HG02642 (cell line): ENCODE results near the gene SAMD5.
A peak's percentile ranks its signal among the peaks of the same experiment; 100 is the strongest.

Experiments
- ATAC-seq: cut with Tn5 transposase; IDR thresholded peaks from one replicate; pipeline ENCODE4 v1.9.1; 2021; ENCODE audit warnings: mild to moderate bottlenecking; ENCODE audit not compliant: unreplicated experiment, poor library complexity

SAMD5 gene

DNA sequence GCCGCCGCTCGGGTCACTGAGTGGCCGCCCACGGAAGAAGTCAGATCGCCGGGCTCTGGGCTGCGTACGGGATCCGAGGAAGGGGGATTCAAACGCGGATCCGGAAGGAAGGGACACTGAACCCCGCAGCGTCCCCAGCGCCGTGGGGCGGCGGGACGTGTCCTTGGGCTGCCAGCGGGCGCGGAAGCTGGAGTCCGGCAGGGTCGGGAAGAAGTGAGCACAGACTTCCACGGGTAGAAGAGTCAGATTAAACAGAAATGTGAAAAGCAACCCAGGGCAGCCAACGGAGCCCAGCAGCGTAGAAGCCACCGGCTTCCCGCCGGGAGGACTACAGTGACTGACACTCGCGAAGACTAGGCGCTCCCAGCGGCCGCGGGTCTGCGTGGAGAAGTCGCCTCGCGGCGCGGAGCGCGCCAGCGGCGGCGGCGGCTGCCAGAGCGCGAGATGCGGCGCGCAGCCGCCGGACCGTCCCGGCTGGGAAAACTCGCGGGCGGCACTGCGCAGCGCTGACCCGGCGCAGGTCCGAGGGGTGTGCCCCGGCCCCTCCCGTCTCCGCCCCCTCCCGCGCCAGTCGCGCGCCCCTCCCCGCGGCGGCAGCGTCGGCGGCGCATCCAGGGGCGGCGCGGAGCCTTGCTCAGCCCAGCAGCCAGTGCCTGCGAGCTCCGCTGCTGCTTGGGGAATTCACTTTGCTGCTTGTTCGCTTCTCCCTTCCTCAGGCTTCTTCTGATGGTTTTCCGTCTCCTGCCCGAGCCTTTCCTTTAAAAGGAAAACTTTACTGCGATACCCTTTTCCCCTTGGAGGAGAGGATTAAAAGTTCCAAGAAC, at the start of gene SAMD5:
Gene SAMD5 (plus strand): TSS at position 649 of the 824 bp plus-strand sequence. CDS start 239 bp downstream, outside the sequence.
- peak; percentile 66 for ATAC-seq

DNA sequence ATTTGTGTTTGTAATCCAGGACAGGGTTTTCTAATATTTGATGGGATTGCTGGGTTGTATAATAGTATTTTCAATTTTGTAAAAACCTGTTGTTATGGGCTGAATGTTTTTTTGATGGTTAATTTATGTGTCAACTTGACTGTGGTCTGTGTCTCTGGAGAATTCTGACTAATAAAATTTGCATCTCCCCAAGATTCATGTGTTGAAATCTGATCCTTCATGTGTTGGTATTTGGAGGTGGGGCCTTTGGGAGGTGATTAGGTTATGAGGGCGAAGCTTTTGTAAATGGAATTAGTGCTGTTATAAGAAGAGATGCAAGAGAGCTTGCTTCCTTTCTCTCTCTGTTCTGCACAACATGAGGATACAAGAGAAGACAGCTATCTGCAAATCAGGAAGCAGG, 48.7 kb upstream of the SAMD5 start:
- no peak for ATAC-seq

DNA sequence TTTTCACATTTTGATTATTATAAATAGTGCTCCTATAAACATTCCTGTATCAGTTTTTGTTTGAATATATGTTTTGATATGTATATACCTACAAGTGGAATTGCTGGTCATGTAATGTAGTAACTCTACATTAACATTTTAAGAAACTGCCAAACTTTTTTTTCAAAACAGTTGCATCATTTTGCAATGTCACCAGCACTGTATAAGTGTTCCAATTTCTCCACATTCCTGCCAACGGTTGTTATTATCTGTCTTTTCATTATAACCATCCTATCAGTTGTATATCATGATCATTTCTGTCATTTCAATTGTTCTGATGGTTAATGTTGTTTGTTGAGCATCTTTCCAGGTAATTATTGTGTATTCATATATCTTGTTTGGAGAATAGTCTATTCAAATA, 44.8 kb upstream of the SAMD5 start:
- ATAC-seq, result no peak

DNA sequence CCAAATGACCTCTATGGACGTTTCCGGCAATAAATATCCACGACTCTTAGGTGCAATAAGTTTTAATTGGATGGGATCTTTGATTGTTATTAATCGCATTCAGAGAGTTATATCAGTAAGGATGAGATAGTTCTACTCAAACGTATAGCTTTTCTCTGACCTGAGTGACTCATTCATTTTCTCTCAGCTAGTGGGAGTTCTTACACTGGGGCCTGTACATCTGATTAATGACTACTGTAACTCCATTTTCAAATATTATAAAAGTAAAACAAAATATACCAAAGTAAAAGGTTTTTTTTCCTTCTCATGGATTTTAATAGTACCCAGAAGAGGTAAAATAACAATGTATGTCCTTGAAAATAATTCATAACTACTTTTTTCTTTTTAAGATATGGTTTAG, 41.1 kb upstream of the SAMD5 start:
- no peak for ATAC-seq

DNA sequence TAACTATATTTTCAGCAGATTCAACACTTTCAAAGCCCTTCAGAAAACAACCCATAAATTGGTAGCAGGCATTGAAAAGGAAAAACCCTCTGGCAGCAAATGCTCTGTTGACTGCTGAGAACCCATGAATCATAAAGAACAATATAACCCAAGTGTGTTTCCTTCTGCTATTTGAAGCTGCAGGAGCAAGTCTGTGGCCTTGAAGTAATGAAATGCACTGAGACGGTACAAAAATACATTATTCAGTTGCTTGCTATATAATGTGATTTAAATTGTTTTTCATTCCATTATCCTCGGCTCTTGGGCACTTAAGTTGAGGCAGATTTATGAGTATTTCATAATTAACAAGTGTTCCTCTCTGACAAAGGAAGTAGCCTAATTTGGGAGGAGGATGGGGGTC, 40.6 kb upstream of the SAMD5 start:
- ATAC-seq, result no peak

DNA sequence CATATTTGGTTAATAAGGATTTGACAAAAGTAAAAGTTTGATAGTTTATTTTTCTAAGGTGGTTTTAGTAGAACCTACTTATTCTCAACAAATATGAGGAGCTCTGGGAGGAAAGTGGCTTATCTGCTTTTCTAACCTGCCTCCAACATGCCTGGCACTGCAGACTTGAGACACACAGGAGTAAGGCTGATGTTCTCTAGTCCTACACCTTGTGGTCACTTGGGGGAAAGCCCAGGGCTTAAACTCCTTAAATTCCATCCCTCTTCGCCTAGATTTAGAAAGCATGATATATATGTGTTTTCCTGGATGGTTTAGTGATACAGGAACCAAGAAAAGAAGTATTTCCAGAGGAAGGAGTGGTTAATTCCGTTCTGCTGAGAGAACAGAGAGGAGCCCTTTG, 39.9 kb upstream of the SAMD5 start:
- ATAC-seq, result no peak

DNA sequence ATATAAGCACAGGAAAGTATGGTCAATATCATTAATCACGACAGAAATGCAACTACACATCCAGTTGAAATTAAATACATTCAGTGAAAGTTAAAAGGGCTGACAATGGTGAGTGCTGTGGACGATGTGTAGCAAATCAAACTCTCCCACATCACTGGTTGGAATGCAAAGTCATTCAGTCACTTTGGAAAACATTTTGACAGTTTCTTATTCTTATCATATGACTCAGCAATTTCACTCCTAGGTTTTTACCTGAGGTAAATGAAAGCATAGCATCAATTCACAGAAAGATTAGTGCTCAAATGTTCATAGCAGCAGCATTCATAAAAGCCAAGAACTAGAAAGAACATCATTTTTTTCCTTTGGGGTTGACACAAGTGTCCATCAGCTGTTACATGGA, 28.6 kb upstream of the SAMD5 start:
- ATAC-seq, result no peak

DNA sequence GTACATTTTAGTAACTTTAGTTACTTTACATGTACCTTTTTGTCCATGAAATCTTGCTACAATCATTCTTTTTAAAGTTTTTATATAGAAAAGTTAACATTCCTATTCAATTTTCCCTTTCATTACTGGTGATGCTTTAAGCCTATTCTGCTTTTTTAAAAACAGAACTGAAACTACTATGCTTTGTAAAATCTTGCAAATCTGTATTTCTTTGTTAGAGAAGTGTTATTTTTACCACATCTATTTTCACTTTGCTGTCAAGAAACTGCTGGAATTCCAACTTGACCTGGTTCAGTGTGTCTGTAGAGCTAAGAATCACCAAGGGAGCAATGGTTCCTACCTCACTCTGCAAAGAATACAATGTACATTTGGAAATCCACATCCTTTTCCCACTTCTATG, 21.8 kb upstream of the SAMD5 start:
- ATAC-seq, result no peak

DNA sequence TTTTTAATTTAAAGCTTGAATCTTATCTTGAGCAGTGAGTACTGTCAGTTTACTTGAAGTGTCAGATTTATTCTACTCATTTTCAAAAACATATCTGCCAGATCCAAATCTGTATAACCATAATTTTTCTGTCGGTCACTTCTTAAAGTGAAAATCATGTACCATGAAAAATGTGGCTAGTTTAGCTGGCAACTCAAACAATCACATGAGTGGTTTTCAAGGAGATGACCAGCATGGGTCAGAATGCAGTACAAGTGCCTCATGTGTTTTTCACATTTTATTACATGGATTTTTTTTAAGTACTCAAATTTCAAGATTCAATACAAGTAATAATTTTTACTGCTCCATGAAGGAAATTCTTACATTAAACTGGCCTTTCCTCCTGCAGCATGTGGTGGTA, 11.0 kb upstream of the SAMD5 start:
- ATAC-seq, result no peak

DNA sequence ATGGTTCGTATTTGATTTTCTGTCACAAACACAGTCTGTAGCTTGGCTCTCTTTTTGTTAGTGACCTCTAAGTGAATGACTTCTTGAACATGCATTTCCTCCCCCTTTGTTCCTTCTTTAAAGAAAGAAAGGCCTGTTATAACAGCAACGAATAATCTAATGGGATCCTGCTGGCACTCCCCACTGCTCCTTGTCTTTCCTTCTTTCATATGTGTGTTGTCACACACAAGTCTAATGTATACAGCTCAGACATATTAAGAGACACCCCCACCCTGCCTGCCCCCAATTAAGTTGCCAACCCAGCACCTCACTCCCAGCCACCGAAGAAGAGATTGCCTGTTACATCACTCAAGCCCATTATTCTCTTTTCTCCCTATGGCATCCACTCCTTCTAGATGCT, 4.9 kb upstream of the SAMD5 start:
- no peak for ATAC-seq

DNA sequence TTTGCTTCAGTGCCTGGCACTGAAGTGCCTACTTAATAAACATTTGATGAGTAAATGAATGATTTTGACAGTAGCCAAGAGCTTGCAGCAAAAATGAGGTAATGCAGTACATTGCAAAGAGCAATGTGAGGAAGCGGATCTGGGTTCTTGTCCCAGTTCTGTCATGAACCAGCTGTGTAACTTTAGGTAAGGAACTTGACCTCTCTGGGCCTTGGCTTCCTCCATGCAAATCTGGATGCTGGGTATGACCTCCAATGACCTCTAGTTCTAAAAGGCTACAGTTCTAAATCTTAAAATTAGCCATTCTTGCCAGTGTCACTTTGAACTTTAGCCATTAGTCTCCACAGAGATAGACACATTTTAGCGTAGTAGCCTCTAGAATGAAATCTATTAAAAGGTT, 3.6 kb upstream of the SAMD5 start:
- no peak for ATAC-seq

DNA sequence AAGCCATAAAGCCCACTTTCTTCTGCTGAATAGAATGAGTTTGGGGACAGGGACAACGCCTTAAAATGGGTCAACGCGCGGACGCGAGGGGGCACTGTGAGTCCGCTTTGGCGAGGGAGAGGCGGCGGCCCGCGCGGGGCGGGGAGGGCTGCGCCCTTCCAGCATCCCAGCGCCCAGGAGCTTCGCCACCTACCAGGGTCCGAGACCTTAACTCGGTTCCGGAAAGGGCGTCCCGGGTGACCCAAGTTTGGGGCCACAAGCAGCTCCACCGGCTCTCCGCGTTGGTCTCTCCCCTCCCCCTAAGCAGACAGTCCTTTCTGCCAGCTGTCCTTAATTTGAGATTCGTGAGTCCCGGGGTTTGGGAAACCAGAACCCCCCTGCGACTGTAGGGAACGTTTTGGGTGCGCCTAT, 1.8 kb upstream of the SAMD5 start:
- ATAC-seq, result peak; percentile 43

DNA sequence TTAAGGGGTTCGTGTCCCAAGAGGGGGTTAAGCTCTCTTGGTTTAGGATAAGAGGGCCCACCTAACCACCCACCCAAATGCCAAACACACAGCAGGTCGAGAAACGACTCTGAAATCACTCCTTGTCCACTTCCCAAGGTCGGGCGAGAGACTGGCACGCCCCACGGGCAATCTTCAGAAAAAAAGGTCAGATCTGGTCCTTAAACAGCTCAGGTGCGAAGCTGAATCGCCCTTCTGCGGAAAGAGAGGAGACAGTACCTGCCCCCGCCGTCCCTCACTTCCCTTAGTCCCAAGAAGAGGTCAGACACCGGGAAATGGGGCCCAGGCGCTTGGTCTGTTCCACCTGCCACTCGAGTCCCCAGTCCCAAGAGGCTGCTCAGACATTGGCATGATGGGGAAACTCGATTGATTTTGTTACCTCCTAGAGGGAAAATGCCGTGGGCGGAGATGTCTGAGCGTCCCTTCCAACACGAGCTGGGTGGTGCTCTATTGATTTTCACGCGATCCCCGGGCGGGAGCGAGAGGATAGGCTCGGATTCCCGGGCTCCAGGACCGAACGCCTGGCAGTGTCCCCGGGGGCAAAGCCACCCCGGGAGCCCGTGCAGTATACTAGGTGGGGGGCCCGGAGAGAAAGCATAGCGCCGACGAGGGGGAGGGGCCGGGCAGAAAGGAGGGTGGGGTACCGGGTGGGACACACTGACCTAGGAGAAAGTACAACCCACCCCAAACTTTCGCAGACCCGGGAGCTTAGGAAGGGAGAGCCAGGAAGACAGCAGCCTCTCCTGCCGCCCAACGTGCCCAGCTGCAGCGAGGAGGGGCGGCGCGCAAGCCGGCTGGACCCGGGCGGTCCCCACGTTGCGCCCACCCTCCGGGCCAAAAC, 1.1 kb upstream of the SAMD5 start:
- ATAC-seq, result peak; percentile 2

DNA sequence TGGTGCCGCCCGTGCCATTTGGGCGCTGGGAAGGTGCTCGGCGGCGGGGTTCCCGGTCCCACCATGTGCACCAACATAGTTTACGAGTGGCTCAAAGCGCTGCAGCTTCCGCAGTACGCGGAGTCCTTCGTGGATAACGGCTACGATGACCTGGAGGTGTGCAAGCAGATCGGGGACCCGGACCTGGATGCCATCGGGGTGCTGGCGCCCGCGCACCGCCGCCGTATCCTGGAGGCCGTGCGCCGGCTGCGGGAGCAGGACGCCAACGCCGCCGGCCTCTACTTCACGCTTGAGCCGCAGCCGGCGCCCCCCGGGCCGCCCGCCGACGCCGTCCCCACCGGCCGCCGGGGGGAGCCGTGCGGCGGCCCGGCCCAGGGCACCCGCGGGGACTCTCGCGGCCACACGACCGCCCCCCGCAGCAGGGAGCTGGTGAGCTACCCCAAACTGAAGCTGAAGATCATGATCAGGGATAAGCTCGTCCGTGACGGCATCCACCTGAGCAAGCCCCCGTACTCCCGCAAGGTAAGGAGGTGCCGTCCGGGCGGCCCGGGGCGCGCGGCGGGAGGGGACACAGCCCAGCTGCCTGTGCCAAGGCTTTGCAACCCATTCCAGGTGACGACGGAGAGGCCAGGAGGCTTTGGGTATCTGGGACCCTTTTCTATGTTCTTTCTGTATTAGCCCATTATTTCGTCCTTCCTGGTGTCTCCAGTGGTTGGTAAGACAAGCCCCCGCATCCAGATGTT, 547 bp downstream of the SAMD5 start:
- peak; percentile 25 for ATAC-seq

DNA sequence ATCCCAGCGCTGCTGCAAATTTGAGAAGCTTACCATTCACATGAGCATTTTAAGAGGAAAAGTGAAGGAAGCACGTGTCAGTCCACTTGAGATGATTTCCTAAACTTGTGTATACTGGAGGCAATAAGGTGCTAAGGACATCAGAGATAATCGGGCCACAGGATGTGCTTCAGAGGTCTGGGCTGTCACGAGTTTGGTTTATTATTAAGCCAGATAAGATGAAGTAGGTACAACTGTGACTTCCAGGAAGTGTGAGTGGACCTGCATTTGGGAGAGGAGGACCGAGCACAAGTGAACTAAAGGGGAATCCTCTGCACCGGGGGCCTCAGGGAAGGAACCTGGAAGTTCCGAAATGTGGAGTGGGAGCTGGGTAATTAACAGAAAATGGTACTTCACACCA, 1.4 kb downstream of the SAMD5 start:
- ATAC-seq, result peak; percentile 41

DNA sequence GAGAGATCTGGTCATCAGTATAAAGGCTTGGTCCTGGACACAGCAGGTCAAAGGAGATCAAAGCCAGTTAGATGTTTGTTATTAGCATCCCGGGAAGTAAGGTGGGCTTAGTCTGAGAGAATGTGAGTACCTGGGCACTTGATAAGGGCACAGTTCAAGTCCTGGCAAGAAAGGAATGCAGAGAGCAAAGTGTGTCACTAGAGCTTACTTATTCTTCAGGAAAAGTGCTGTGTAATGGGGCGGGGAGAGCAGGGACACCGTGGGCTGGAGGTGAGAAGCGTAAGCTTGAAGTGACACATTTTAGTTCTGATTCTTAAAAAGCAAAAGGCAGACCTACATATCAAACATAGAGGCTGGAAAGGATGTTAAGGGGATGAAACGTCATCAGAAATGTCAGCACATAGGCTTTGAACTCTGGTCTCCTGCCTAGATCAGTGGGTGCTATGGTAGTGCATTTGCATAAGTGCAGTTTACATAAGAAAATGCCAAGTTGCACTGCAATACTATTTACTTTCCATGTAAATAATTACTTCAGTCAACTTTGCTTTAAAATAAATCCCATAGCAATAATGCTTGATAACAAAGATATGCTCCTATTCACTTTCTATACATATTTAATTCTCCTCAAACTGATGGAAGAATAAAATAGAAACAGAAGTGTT, 2.6 kb downstream of the SAMD5 start:
- ATAC-seq, result no peak

DNA sequence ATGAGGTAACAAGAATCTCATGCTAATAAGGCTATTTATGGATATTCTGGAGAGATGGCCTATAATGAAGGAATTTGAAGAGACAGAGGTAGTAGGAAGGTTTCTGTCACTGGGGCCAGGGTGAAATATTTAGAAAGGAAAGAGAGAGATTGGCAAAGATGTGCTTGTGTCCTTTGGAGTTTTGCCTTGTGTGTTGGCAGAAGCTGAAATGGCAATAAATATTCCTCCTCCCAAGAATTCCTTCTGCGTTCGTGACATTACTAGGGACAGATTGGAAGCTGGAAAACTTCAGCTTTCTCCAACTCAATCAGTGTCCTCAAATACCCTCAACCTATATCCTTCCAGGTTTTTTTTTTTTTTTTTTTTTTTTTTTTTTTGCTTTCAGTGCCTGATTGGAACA, 6.3 kb downstream of the SAMD5 start:
- ATAC-seq, result no peak

DNA sequence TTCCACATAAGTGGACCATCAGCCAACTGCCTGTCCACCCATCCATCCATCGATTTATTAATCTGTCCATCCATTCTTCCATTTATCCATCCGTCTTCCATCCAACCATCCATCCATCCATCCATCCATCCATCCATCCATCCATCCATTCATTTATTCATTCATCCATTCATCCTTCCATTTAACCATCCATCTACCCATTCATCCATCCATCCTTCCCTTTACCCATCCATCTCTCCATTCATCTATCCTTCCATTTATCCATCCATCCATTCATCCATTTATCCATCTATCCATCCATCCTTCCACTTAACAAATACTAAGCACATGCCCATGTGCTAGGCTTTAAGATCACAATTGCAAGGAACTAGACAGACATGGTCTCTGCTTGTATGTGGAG, 6.8 kb downstream of the SAMD5 start:
- no peak for ATAC-seq

DNA sequence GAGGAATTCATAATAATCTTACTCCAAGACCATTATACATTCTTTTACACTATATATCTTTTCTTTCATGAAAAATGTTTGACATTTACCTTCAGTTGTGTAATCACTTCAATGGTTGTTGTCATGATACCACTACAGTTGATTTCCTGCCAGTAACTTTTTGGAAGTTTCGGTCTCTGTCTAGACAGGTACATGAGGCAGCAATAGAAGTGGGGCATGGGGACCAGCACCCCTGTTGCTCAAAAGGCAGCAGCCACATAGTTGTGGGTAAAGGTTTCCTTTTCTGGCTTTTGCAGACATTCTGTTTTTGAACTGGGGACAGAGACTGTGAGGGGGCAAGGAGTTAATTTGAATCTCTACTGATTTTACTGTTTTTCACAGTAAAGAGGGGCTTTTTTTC, 14.1 kb downstream of the SAMD5 start:
- no peak for ATAC-seq

DNA sequence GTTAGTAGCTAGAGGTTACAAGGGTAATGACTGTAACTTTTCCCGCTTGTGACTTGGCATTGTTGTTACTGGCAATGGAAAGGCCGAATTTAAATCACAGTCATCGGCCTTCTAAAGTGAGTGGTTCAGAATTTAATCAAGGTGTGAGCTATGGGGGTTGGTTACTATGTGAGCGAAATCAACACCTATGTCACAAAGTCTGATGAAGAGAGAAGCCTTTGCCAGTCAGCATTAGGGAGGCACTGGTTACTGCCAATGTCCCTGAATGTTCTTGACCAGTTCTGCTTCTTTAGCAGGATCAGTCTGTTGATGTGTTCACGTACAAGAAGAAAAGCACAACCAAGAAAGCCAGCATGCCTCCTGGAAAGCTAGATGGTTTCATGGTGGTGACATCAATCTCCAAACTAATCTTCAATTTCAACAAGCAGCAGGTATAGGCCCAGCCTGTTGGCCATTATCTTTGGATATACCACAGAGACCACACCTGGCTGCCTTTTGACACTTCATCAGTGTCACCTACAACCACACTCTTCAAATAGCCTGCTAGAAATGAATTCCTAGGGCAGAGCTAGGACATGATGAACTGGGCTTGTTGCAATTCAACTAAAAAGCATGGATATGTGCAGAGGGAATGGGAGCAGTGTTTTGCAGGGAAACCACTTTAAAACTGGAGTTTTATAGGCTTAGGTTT, 17.2 kb downstream of the SAMD5 start:
- no peak for ATAC-seq
